GOT3 (cell line): ENCODE results near the gene PRRG4.
"Not testable (repeated sequence)": the region's sequence is repeated elsewhere in the genome, so short reads cannot be mapped to it uniquely, and the experiment has no call there.

Experiments
- DNase-seq: peaks from one replicate; lab custom pipeline; 2025; ENCODE audit warnings: mixed read lengths; lab: John Stamatoyannopoulos, UW

PRRG4 gene

DNA sequence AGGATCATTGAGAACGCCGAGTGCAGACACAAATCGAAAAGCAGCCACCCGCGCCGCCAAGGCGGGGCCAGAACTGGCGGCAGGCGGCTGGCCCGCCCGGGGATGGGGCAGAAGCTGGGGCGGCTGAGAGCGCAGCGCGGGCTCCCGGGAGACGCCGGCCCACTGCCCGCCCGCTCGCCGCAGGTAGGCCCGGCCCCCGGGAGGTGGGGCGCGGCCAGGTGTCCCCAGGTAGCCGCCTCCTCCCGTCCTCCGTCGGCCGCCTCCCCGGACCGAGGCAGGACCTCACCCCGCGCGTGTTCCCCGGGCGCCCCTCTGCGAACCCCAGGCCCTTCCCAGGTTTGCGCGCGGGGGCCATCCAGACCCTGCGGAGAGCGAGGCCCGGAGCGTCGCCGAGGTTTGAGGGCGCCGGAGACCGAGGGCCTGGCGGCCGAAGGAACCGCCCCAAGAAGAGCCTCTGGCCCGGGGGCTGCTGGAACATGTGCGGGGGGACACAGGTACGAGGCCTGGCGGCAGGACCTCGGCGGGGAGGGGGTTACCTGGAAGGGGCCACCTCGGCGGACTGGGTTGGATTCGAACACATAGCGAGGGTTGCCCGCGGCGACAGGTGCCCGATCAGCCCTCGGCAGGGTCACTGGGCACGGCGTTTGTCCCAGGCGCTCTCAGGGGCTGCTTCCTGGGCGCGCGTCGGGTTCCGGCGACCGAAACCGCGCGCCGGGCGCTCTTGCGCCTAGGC lies at the start of gene PRRG4:
TSS of gene PRRG4 (plus strand) at position 248 of the 733 bp plus-strand sequence. CDS start 603 bp downstream, outside the sequence.
- no peak for DNase-seq

DNA sequence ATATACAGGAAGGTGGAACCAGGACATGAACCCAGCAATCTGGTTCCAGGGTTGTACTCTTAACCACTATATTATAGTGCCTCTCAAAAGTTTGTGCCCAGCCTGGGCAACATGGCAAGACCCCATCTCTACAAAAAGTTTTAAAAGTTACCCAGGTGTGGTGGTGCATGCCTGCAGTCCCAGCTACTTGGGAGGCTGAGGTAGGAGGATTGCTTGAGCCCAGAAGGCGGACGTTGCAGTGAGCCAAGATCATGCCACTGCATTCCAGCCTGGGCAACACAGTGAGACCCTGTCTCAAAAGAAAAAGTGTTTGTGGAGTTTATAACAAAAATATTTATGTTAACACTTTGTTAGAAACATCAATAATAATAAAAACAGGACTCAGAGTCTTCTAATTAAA lies 48.9 kb upstream of the PRRG4 start:
- not testable (repeated sequence) for DNase-seq

DNA sequence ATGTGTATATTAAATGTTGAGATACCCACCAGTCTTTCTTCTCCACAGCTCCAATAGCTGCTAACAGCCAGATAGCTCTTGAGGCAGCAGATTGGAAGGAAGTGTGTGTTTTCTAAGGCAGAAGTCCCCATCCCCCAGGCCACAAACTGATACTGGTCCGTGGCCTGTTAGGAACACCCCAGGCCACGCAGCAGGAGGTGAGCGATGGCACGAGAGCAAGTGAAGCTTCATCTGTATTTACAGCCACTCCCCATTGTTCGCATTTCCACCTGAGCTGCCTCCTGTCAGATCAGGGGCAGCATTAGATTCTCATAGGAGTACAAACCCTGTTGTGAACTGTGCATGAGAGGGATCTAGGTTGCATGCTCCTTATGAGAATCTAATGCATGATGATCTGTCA lies 48.0 kb upstream of the PRRG4 start:
- no peak for DNase-seq

DNA sequence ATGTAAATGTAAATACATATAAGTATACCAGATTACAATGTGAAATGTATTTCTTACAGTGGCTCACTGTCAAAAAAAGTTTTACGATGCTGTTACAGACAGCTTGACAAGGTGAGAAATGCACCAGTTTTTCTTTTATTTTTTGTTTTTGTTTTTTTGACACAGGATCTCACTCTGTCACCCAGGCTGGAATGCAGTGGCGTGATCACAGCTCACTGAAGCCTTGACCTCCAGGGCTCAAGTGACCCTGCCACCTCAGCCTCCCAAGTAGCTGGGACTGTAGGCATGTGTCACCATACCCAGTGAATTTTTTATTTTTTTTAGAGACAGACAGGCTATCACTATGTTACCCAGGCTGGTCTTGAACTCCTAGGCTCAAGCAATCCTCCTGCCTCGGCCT lies 44.5 kb upstream of the PRRG4 start:
- no peak for DNase-seq

DNA sequence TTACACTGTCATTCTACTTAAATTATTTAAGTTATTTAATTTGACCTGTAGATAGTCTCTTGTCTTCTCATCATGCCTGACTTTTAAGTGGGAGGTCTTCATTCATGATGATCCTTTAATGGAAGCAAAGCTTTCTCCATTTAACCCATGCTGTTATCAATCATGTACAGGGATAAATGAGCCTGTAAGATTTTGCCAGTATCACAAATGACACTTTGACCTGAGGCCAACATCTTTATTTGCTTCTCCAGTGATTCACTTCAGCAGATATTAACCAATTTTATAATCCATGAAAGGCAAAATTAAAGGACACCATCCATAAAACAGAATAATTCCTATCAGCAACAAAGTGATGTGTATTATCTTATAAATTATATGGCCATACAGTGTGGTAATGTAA lies 42.9 kb upstream of the PRRG4 start:
- DNase-seq = no peak

DNA sequence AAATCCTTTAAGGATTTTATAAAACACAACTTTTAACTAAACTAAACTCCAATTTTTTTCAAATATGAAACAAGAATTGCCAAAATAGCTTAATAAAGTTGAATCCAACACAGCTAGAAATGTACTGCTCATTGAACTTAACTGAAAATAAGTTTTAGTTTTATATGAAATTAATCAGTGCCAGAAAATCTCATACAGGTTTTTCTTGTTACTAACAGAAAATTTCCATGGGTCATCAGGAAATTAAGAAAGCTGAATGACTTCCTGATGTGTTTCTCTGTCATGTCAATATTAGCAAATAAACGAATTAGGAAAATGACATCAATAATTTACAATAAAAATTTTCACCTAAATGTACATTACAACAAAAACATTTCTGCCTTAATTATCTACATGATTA lies 38.8 kb upstream of the PRRG4 start:
- no peak for DNase-seq

DNA sequence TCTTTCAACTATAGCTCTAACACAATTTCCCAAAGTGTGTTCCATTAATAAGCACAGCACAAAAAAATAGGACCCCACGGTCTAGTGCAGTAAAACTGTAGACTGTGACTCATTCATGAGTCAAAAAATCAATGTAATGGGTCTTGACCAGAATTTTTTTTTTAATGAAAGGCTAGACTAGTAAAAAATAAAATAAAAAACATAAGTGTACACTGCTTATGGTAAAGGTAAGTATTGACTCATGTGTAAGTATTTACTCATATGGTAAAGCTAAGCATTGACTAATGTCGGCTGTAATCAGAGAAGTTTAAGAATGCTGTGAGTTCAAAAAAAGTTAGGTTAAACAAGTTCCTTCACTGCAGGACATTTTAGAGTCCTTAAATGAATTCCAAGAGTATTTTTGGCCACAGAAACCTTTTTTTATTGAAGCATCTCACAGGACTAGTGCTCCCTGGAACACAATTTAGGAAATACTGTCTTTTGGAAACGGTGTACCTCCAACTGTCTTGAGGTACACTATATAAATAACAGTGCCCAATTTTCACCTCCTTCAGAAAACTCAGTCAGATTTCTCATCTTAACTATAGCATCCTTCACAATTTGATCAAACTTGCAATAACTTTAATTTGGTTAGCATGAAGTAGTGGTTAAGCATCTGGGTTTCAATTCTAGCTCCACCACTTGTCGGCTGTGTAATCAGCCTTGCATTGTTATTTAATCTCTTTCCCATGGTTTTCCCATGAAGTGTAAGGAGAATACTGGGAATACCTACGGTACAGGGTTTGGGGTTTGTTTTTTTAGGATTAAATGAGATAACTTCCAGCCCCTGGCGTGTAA lies 37.4 kb upstream of the PRRG4 start:
- no peak for DNase-seq

DNA sequence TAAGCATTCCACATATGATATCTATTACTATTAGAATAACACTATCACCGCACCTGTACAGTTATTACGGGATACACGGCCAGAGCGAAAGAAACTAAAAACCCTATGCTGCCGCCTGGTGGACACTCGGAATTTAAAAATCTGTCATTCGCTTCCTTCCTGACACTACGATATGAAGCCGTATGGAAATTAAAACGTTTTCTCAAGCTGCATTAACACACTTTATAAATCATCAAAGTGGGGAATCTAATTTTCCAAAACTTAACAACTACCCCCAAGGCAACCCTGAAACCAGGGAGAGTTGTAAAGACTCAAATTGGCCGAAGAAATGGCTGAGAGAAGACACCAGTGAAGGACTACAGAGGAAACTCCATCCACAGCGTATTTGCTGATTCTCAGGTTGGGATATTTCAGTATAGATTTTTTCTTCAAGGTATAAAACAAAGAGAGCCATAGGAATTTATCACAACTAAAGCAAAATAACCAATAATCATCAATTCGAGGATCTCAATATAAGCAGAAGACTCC lies 36.7 kb upstream of the PRRG4 start:
- no peak for DNase-seq

DNA sequence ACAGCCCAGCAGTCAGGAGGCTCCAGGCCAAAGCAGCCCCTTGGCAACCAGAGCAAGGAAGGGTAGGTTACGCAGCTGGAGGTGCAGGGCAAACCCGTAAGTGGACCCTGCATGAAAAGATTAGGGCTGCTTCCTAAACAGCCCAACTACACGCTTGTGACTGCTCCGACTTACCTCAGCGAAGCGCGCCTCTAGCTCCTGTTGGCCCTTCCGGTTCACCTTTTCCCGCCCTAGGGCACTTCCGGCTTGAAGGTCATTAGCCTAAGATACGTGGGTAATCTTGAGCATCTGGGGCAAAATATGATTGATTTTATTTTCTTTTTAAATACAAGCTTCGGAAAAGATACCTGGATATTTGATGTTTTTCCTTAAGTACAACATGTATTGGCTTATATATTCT lies 35.3 kb upstream of the PRRG4 start, which contains the start of gene CCDC73:
TSS of gene CCDC73 (minus strand) at position 224 of the 400 bp plus-strand sequence. CDS start 34,419 bp downstream, outside the sequence.
- DNase-seq = no peak

DNA sequence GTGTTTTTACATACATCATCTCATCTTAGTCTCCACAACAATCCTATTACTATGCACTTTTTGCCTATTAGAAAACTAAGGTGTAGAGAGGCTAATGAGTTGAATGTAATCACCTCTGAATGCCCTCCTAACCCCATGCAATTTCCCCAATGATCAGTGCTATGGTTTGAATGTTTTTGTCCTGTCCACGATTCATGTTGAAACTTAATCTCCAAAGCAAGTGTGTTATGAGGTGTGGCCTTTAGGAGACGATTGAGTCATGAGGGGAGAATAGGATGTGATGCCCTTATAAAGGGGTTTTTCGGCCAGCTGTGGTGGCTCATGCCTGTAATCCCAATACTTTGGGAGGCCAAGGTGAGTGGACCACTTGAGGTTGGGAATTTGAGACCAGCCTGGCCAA lies 33.3 kb upstream of the PRRG4 start:
- no peak for DNase-seq

DNA sequence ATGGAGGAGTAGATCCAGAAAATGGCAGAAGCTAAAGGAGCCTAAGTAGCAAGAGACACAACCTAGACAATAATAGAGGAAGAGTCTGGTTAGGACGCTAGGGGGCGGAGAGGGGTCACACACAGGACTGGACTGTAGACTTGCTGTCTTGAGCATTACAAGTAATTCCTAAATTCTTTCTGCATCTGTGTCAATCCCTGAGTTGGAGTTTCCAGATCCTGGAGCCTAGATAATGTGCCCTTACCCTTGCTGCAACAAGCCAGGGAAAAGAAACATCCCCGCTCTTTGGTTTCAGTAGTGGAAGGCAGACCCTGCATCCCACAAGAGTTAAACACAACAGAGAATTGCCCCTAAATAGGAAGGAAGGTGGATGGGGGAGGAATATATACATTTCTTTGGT lies 20.4 kb upstream of the PRRG4 start:
- DNase-seq = peak; percentile 27

DNA sequence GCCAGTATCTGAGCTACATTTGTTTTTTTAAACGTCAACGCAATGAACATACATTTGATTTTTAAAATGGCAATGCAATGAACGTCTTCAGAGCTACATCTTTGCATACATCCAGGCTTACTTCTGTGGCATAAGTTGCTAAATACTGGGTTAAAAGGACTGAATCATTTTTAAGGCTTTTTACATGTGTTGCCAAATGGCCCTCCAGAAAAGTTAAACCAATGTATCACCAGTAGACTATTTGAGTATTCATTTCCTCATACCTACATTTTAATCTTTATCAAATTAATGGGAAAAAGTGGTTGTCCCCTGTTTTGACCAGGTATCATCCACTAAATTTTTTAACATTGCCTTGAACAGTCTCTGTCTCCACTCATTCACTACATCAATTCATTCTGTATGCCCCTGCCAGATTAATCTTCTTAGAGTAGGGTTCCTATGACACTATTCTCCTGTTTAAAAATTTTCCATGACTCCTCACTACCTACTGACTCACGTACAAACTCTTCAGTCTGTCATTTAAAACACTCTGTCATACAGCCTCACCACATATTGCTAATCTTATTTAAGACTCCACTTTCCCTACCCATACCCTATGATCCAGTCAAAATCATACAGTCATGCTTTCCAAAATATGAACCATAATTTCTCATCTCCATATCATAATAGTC lies 12.4 kb upstream of the PRRG4 start:
- DNase-seq = no peak

DNA sequence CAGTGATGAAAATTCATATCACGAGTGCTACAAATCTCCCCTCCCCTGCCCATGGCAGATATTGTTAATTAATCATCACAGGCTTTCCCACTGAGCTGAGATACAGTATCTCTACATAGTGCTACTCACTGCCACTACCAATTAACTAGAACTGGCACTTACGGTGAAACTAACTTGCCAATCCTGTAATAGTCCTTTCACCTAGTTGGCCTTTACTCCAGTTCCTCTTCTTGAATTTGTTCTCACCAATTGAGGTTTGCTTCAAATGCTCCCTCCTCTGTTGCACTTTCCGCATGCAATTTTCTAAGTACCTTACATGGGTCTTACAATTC lies 11.9 kb upstream of the PRRG4 start:
- DNase-seq = no peak

DNA sequence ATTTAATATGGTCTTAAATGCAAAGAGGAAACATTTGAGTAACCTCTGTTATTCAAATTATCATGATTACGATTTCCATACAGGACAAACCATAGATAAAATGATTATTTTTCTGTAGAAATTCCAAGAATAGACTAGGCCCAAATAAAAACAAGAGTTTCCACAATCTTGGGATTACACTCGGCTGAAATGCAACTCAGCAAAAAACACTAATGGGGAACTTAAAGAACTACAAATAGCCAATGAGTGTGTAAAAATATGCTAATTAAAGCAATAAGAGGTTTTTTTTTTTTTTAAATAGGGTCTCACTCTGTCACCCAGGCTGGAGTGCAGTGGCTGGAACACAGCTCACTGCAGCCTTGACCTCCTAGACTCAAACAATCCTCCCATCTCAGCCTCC lies 10.5 kb upstream of the PRRG4 start:
- no peak for DNase-seq

DNA sequence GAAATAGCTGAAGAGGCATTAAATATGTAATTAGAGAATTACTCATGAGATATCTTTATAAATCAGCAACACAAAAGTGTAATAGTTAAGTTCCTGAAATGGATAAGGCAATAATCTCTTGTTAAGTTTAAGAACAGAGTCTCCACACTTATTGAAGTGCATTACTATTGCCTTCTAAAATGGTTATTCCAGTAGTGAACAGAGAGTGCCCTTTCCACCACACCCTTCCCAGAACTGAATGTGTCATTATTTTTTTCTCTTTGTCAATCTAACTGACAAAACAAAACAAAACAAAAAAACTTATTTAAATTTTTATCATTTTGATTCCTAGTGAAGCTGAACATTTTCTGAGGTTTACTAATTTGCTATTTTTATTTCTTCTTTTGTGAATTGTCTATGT lies 9.2 kb upstream of the PRRG4 start:
- no peak for DNase-seq

DNA sequence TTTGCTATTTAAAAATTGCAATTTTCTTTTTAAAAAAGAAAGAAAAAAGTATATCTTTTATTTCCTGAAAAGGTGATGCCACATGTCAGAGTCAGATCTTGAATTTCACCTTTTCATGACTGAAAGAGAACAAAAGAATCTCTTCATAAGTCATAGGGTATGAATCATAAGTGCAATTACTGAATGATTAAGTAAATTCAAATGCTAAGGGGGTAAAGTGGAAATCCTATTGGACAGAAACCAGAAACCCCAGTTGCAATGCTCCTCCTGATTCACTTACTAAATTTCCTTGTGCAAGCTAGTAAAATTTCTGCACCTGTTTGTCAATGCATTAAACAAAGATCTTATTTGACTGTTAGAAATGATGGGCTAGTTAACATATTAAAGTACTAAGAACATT lies 8.2 kb upstream of the PRRG4 start:
- DNase-seq = no peak

DNA sequence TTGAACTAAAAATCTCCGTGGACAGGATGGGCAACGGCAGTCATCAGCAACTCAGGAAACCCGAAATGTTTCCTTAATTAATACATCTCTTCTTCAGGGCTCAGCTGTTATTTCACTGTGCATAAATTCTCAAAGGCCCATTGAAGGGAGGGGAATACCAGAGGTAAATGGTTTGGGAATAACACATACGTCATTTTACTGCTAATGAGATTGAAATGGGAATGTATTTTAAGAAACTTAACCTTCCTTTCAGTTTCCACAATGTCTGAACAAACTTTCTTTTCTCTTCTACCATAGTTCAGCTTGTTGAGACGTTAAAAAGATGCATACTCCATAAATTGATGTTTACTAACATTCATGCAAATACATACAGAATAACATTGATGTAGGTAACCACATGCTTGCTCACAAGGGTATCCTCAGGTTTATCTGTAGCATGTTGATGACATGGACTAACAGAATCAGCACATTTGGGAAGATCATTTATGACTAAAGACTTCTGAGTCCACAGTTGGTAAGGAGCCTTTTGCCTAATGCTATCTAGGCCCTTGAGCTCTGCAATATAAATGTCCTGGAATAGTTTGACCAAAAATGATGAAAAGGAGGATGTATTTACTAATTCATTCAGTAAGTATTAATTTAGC lies 7.7 kb upstream of the PRRG4 start:
- no peak for DNase-seq

DNA sequence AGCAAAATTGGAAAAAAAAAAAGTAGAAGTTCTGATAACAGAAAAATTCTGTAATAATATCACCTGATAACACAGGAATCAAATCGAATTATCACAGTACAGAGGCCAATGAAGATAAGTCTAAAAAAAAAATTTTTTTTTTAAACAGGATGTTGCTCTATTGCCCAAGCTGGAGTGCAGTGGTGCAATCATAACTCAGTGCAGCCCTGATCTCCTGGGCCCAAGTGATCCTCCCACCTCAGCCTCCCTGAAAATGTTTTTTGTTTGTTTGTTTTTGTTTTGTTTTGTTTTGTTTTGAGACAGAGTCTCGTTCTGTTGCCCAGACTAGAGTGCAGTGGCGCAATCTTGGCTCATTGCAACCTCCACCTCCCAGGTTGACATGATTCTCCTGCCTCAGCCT lies 6.1 kb upstream of the PRRG4 start:
- DNase-seq = not testable (repeated sequence)

DNA sequence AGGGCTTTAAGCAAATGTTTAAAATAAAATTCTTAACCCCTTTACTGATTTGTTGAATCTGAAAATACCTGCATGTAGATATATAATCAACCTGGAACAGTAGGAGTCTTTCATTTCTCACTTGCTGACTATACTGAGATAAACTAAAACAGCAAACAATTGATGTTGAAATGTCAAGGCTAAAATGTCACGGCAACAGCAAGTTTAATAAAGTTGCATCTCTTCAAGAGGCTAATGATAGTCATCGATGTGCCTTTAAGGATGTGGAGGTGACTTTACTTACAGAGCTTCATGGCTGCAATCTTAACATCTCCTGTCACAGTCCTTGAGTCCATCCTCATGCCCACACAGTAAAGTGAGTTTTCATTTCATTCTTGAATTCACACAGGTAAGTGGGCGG lies 3.6 kb upstream of the PRRG4 start:
- no peak for DNase-seq

DNA sequence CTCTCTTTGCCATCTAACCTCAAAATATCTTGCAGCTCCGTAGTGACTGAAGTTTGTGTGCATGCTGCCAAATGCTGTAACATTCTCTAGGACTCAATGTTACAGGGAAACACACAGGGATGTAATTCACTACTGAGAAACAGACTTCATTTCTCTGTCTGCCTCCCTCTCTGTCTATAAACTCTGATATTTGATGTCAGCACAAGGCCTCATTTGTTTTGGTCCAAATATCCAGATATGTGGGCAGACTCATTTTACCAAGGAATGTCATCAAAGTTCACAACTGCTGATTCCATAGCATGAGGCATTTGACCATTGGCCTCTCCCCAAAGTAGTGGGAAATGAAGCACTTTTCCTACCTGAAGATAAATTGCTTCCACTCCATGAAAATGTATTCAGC lies 2.5 kb upstream of the PRRG4 start:
- DNase-seq = no peak

DNA sequence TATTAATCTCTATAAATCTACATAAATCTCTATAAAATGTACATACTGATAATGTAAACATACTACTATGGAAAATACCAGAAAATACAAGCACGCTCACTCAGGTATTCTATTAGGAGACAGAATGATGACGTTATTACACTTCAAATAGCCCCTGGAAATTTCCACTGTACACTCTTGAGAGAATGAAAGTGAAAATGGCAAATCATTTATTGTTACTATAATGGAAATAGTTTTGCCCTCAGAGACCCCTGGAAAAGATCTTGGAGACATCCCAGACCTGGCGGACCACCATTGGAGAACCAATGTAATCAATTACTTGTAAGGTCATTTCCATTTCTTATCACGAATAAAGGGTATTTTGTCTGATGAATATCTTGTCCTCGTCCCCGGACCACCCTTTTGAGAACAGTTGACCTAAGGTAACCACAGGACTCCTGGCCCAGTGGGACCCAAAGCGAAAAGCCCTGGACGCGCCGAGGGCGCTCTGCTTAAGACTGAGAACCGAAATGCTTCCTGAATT lies 509 bp upstream of the PRRG4 start:
- DNase-seq = peak; percentile 11

DNA sequence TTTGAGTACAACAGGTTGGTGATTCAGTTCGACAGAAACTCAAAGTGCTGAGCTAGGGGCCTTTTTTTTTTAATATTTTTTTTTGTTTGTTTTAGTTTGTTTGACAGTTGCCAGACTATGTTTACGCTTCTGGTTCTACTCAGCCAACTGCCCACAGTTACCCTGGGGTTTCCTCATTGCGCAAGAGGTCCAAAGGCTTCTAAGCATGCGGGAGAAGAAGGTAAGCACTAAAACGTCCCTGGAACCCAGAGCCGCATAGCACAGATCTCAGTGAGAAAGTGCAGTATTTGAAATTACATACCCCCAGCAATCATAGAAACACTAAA lies 649 bp downstream of the PRRG4 start:
- no peak for DNase-seq
